Inflammatory macrophage treated with lipopolysaccharide for 4 hours (primary cell): ENCODE measurements around the gene CTRB2.
"Not testable (repeated sequence)": the region's sequence is repeated elsewhere in the genome, so short reads cannot be mapped to it uniquely, and the experiment has no call there.

ENCODE experiments used
- DNase-seq: peaks from one replicate; pipeline ENCODE4 v3.0.0-alpha.2; 2020

The CTRB2 gene

DNA sequence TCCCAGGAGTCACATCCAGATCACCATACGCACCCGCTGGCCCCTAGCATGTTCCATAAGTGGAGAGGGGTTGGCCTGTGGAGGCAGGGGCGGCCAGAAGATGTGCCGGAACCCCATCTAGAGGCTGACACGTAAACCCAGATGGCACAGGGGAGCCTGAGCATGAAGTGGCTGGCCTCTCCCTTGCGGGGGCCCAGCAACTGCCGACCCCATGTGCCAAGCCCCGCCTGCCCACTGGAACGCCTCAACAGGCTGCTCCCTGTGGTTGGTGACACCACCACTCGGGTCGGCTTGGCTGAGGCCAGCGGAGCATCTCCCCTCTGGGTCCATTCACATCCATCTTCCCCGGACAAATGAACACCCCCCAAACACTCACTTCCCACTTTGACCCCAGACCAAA, 35.0 kb upstream of the CTRB2 start:
- no peak for DNase-seq

- DNase-seq: no peak
These were observed 34.5 kb upstream of the CTRB2 start for GRCh38 chr16:75241412-75241811.

DNA sequence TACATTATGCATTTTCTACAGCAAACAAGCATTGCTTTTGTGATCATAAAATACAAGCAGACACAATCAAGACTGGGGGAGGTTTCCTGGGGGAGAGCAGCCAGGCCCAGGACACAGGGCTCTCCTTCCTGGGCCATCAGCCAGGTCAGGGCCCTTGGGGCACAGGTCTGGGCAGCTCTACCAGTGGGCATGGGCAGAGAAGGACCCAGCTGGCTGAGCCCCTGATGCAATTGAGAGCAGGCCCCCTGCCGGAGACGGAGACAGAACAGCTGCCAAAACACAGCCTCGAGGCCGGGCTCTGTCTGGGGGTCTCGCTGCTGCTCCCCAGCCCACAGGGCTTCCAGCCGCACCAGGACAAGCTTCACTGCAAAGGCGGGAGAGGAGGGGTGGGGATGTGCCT, 33.7 kb upstream of the CTRB2 start:
- not testable (repeated sequence) for DNase-seq

- no peak for DNase-seq
These were observed 32.7 kb upstream of the CTRB2 start for GRCh38 chr16:75239542-75240122.

- DNase-seq: no peak
These were observed 32.0 kb upstream of the CTRB2 start for GRCh38 chr16:75238853-75239541.

DNA sequence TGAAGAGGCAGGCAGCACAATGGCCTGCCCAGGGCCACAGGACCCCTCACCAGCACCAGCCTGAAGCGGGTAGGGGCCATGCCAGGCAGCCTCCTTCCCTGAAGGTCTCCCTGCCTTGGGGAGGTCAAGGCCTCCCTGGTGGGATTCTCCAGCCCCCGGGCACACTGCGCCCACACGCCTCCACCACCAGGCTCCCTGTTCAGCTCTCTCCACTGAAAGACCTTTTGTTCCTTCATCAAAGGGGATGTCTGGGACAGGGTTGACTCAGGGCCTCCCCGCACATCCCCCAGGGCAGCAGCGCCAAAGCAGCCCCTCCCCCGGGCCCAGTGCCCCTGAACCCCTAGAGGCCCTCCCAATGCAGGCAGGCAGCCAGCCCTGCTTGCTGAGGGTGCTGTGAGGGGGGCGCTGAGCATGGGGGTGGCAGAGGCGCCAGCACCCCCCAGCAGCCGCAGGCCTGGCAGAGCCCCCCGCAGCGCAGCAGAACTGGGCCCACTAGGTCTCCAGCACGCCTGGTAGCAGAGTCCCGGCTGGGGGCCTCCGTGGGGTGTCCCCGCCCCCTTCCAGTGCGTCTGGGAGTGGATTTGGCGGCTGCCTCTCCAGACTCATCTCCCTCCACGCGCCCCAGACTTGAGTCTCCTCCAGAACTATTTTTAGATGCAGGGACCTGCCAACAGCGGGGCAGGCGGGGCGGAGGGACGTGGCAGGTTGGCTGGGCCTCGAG, 31.3 kb upstream of the CTRB2 start:
- DNase-seq: no peak

- no peak for DNase-seq
These were observed 30.6 kb upstream of the CTRB2 start for GRCh38 chr16:75237398-75238131.

DNA sequence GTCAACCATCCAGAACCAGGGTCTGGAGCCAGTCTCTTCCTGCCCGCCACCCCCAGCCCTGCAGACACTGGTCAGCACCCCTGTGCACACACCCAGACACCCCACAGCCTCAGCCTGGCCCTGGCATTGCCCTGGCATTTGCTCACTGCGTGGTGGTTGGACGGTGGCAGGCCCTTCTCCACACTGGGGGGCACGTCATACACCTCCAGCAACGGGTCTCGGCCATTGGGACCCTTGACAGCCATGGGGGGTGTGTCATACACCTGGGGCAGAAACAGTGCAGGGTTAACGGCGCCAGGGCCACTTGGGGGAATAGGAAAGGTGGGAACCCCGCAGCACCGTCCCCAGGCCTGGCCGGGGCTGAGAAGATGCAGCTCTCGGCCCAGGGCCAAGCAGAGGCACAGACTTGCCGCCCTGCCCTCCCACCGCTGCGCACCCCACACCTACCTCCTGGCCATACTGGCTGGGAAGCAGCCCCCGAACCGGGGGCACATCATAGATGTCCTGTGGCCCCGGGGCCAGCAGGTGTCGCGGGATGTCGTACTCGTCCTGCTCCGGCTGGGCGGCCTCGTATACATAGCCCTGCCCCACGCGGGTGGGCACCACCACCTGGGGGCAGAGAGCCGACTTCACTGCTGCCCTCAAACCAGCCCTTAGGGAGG, 29.9 kb upstream of the CTRB2 start:
- no peak for DNase-seq

DNA sequence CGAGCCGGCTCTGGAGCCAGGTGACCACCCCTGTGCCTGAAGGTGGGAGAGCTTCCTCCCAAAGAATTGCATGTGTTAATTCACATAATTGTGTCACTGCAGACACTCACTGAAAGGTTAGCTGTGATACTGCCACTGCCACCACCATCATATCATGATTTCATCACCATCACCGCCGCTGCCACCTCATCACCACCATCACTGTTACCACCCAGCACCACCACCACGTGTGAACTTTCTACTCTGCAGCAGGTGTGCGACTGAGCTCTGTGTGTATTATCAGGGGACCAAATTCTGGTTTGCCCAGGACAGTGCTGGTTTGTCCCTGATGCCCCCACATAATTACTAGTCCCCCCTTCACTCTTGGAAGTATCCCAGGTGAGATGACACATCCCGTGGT, 29.3 kb upstream of the CTRB2 start:
- no peak for DNase-seq

- DNase-seq: no peak
These were observed 28.8 kb upstream of the CTRB2 start for GRCh38 chr16:75235721-75236193.

- DNase-seq: no peak
These were observed 28.1 kb upstream of the CTRB2 start for GRCh38 chr16:75234856-75235696.

DNA sequence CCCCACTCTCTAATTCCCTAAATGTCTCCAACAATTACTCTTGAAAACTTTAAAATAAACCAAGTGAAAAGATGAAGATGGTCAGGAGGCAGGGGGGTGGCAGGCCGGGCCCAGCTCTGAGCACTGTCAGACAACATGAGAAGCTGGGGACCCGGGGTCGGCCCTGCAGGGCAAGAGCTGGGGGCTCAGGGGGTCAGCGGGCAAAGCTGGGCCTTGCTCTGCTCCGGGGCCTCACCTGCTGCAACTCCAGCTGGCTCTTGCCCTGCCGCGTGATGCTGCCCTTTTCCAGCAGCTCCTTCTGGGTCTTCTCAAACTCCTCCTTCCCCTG, 26.6 kb upstream of the CTRB2 start:
- no peak for DNase-seq

- no peak for DNase-seq
These were observed 24.6 kb upstream of the CTRB2 start for GRCh38 chr16:75231570-75231969.

- no peak for DNase-seq
These were observed 23.6 kb upstream of the CTRB2 start for GRCh38 chr16:75230471-75231110.

DNA sequence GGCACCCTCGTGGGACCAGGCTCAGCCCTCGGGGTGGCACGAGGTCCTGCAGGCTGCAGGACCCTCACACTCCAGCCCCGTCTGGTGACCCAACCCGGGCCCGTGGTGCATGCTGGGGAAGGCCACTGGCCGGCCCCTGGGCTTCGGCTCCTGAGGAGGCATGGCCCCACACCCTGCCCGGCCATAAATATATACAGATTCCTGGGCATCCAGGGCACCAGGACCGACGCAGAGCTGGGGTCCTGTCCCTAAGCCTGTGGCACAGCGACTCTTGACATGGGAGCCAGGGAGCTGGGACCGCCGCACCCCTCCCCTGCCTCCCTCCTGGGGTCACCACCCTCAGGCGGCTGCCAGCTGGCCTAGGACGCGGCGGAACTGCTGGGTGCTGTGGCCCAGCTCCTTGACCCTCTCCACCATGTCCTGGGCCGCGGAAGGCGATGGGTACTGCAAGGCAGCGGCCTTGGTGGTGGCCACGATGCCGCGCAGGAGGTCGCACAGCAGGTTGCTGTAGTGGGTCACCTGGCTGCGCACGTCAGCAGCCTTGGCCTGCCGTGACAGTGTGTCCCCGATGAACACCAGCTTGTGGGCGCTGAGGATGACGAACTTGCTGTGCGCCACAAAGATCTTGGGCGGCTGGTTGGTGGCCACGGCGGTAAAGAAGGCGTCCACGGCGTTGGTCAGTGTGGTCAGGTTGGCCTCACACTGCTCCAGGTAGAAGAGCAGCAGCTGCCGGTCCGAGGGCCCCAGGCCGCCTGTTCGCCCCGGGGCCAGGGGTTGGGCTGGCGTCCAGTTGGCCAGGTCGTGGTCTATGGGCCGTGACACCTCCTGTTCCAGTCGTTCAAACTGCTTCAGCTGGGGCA, 22.4 kb upstream of the CTRB2 start:
- DNase-seq: no peak

- no peak for DNase-seq
These were observed 21.4 kb upstream of the CTRB2 start for GRCh38 chr16:75228143-75228976.

- DNase-seq: no peak
These were observed 20.6 kb upstream of the CTRB2 start for GRCh38 chr16:75227361-75228142.

GRCh38 chr16:75226550-75227360, 19.8 kb upstream of the CTRB2 start:
- no peak for DNase-seq
